ENCODE results near the gene BMPR1B. TPM values are rescaled to one million over a fixed set of nuclear protein-coding genes. Genes with fewer than 3 reads are reported as not detected.

The BMPR1B gene
- total RNA-seq, 1 experiment from 2014 or later = 0.35 TPM

- H3K23ac ChIP-seq (ENCODE audit: insufficient read length, low read depth, low read length) = no peak overlapping the region
- Mint-ChIP-seq H3K27ac (no peak overlapping the region), H3K27me3 (ENCODE audit: low read depth) (no peaks in the 10 kb centered on the region), H3K4me3 (no peak overlapping the region), H3K9me3 (no peaks in the 10 kb centered on the region), H3K4me1 (no peaks in the 10 kb centered on the region), H3K36me3 (ENCODE audit: insufficient read depth in 1 of 3, low read depth in 3 of 3) (no peaks in the 10 kb centered on the region)
- no peaks in the 10 kb centered on the region for H3K9me3 ChIP-seq (ENCODE audit: control insufficient read depth, low read depth, low read length)
- H3K4me1 ChIP-seq (ENCODE audit: insufficient read depth, low read length) = no peaks in the 10 kb centered on the region
- no CpG with 5 or more reads among the region's 3 CpGs for WGBS (ENCODE audit: extremely low coverage, insufficient read length, low lambda C conversion rate)
- no peaks in the 10 kb centered on the region for H3K27me3 ChIP-seq (ENCODE audit: insufficient read depth, low read length)
- H4K5ac ChIP-seq (ENCODE audit: insufficient read length, low read depth, low read length) = no peak overlapping the region
- H3K9ac ChIP-seq (ENCODE audit: extremely low read depth, insufficient read length, low read length) = no peak overlapping the region
- no peak for DNase-seq
- TF ChIP-seq CTCF (conservative IDR thresholded peaks at IDR 0.05) = no peak
- no peaks in the 10 kb centered on the region for H3K79me1 ChIP-seq (ENCODE audit: insufficient read depth, low read depth, low read length, poor library complexity, severe bottlenecking)
- no peak overlapping the region for H3K27ac ChIP-seq (ENCODE audit: insufficient read length, low read depth, low read length)
- no peak overlapping the region for H4K8ac ChIP-seq (replicated peaks; ENCODE audit: insufficient read length, low read depth, low read length)
- no peak overlapping the region for H2BK5ac ChIP-seq (ENCODE audit: insufficient read length, low read length)
- no peak overlapping the region for H2BK120ac ChIP-seq (ENCODE audit: low read depth, low read length, poor library complexity, severe bottlenecking)
- H2BK12ac ChIP-seq (ENCODE audit: insufficient read length, low read depth, low read length) = no peak overlapping the region
- no peak overlapping the region for H3K18ac ChIP-seq (ENCODE audit: insufficient read length, low read depth, low read length)
- no peak overlapping the region for H4K91ac ChIP-seq (ENCODE audit: insufficient read length, low read depth, low read length)
- no peak overlapping the region for H3K56ac ChIP-seq (ENCODE audit: insufficient read length, low read depth, low read length)
- H2AK5ac ChIP-seq (ENCODE audit: insufficient read length, low read length) = no peak overlapping the region
- no peak overlapping the region for H3T11ph ChIP-seq (ENCODE audit: low read length)
- no peaks in the 10 kb centered on the region for H3K79me2 ChIP-seq (ENCODE audit: insufficient read depth, low read length)
- no peak overlapping the region for H3K4ac ChIP-seq (ENCODE audit: low read depth, low read length)
- no peaks in the 10 kb centered on the region for H4K20me1 ChIP-seq (ENCODE audit: control insufficient read depth, insufficient read depth, insufficient read length)
- no peak overlapping the region for H2AFZ ChIP-seq (ENCODE audit: low read length)
- H3K4me2 ChIP-seq (ENCODE audit: insufficient read depth, insufficient read length, low read length) = no peak overlapping the region
- no peak overlapping the region for H2BK20ac ChIP-seq (ENCODE audit: low read depth, low read length, poor library complexity, severe bottlenecking)
- H3K14ac ChIP-seq (ENCODE audit: insufficient read depth, low read length) = no peak overlapping the region
- no peaks in the 10 kb centered on the region for H3K23me2 ChIP-seq (ENCODE audit: insufficient read length, low read depth, low read length, poor library complexity, severe bottlenecking)
- H2BK15ac ChIP-seq (ENCODE audit: low read depth, low read length) = no peak overlapping the region
Measured at GRCh38 chr4:95114521-95114920, 356.8 kb downstream of the BMPR1B start.

Measured in H9 (cell line).